Bronchial epithelial cell (primary cell): ENCODE data around the gene EHD1. TPM values are rescaled to one million over a fixed set of nuclear protein-coding genes. Genes with fewer than 3 reads are reported as not detected.
"Not testable (repeated sequence)": the region's sequence is repeated elsewhere in the genome, so short reads cannot be mapped to it uniquely, and the experiment has no call there.

Experiments
- DNase-seq: peaks from one replicate; pipeline ENCODE4 v3.0.0-alpha.2; 2010; ENCODE audit warnings: low read depth
- FAIRE-seq: peaks from 2 replicates; lab custom pipeline; 2011; peaks lifted over from hg19 to GRCh38; lab: Jason Lieb, UNC
- H3K27me3 ChIP-seq: 2 replicates; pipeline ENCODE4 v1.5.1; 2011; ENCODE audit warnings: low read length; ENCODE audit not compliant: control insufficient read depth, insufficient read depth
- H3K36me3 ChIP-seq: 2 replicates; pipeline ENCODE4 v1.5.1; 2011; ENCODE audit warnings: low read length; ENCODE audit not compliant: control insufficient read depth, insufficient read depth
- H3K4me3 ChIP-seq: 2 replicates; pipeline ENCODE4 v1.5.1; 2011; ENCODE audit warnings: mild to moderate bottlenecking, low read depth, low read length, control low read depth
- CTCF ChIP-seq: IDR thresholded peaks from 2 replicates; pipeline ENCODE4 v1.5.1; 2011; ENCODE audit warnings: mild to moderate bottlenecking, moderate library complexity, low read length, control low read depth, inconsistent platforms; ENCODE audit not compliant: insufficient read depth, severe bottlenecking
- total RNA-seq: library from RNA; depleted of rRNA; stranded (reverse); fragments of >200 nt; gene quantifications from 2 replicates; pipeline ENCODE4 v1.2.1, GENCODE V29; 2014

EHD1 gene
- total RNA-seq, 1 donor from 2014 or later = 32.9 TPM

- no peak for TF ChIP-seq CTCF
- H3K27me3 ChIP-seq = no peaks in the 10 kb centered on the region
- peaks cover 7% of the 10 kb centered on the region for H3K36me3 ChIP-seq
- H3K4me3 ChIP-seq = no peak overlapping the region
- DNase-seq (no peak), FAIRE-seq (no peak)
Measured at GRCh38 chr11:64850979-64851567, 27.3 kb downstream of the EHD1 start.

- Histone ChIP-seq H3K4me3 (no peak overlapping the region), H3K36me3 (peaks cover 7% of the 10 kb centered on the region), H3K27me3 (no peaks in the 10 kb centered on the region)
- TF ChIP-seq CTCF = no peak
- no peak for FAIRE-seq
- DNase-seq = no peak
Measured at GRCh38 chr11:64849598-64850356, 28.6 kb downstream of the EHD1 start.

GRCh38 chr11:64848826-64849597, 29.4 kb downstream of the EHD1 start:
- FAIRE-seq (no peak), DNase-seq (no peak)
- peaks cover 3% of the 10 kb centered on the region for H3K36me3 ChIP-seq
- no peak for TF ChIP-seq CTCF
- no peak overlapping the region for H3K4me3 ChIP-seq
- no peaks in the 10 kb centered on the region for H3K27me3 ChIP-seq

GRCh38 chr11:64848214-64848825, 30.1 kb downstream of the EHD1 start:
- DNase-seq (no peak), FAIRE-seq (no peak)
- Histone ChIP-seq H3K4me3 (no peak overlapping the region), H3K27me3 (no peaks in the 10 kb centered on the region), H3K36me3 (no peaks in the 10 kb centered on the region)
- TF ChIP-seq CTCF = no peak

GRCh38 chr11:64846998-64847666, 31.3 kb downstream of the EHD1 start:
- DNase-seq = peak; percentile 71
- no peak for FAIRE-seq
- Histone ChIP-seq H3K4me3 (no peak overlapping the region), H3K27me3 (no peaks in the 10 kb centered on the region), H3K36me3 (no peaks in the 10 kb centered on the region)
- peak; percentile 91 for TF ChIP-seq CTCF

GRCh38 chr11:64845776-64846129, 32.7 kb downstream of the EHD1 start:
- not testable (repeated sequence) for DNase-seq, H3K4me3 ChIP-seq, H3K27me3 ChIP-seq, H3K36me3 ChIP-seq, FAIRE-seq
